HG03354 (cell line): Measurements from ENCODE around the gene ZNF543.
"Not testable (repeated sequence)": the region's sequence is repeated elsewhere in the genome, so short reads cannot be mapped to it uniquely, and the experiment has no call there.

ENCODE experiments used
- ATAC-seq: cut with Tn5 transposase; IDR thresholded peaks from one replicate; pipeline ENCODE4 v1.9.1; 2021; ENCODE audit warnings: mild to moderate bottlenecking; ENCODE audit not compliant: unreplicated experiment, poor library complexity, severe bottlenecking

The ZNF543 gene

DNA sequence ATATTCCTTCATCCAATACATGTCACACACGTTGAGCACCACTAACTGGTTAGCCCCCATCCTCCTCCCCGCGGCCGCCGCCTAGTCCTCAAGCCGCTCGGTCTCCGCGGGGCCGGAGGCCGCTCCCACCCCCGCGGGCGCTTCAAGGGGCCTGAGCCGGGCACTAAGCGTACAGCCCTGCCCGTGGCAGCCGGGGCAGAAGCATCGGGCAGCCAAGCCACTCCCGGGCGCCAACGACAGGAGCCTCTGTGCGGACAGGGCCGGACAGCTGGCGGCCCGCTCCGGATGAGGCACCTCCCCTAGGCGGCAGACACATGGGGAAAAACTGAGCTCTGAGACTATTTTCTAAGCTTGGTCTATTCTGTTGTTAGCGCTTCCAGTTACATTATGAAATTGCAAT is 2.8 kb upstream of the ZNF543 start:
- ATAC-seq = no peak

DNA sequence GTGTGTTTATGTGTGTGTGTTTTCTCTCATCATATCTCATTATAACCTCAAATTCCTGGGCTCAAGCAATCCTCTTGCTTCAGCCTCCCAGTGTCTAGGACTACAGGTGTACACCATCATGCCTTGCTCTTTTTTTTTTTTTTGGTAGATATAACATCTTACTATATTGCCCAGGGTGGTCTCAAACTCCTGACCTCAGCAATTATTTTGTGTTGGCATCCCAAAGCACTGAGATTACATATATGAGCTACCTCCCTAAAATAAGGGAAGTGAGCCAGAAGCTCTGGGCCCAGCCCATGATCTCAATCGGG is 448 bp upstream of the ZNF543 start:
- no peak for ATAC-seq

DNA sequence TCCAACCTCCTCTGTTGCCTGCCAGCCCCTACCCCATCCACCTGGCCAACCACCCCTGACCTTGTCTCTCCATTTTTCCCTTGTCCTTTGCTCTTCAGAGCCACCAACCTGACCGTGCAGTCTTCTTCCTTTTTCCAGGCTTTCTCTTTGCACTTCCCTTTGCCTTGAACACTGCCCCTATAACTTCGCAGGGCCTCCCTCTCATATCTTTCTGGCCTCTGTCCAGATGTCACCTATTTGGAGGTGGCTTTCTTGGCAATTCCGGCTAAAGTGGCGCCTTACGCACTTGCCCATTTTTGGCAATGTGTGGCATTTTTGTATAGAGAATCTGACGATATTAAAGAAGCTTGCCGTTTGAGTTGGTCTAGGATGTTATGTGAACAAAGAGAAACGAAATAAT is 844 bp downstream of the ZNF543 start:
- no peak for ATAC-seq

DNA sequence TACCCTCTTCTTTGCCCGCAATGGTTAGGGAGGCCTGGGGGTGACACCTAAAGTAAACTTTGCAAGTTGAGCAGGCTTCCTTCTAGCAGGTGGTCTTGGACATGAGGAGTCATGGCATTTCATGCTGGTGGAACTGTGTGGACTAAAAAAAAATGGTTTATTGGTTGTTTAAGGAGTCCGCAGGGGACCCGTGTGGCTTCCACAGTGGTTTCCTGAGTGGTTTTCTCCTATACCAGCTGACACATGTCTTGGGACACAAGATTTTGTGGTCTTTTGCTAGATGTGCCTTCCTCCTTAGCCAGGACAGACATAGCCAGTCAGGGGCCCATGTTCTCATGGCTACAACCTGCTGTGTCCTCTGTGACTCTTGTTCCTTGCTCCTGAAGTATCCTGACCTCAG is 1.5 kb downstream of the ZNF543 start:
- ATAC-seq = no peak

DNA sequence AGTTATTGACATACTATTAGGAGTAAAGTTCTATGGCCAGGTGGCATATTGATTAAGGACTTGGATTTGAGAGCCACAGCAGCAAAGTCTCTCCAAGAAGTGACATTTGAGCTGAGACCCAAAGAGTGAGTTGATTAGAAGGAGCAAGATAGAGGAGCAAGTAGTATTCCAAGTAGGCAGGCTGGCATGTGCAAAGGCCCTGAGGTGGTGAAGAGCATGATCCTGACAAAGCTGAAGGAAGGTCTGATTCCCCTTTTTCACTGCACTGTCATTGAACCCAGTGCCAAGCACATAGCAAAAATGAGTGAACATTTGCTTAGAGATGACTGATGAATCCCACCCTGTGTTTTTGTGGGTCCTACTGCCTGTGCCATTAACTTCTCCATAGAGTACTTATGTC is 4.7 kb downstream of the ZNF543 start:
- no peak for ATAC-seq

DNA sequence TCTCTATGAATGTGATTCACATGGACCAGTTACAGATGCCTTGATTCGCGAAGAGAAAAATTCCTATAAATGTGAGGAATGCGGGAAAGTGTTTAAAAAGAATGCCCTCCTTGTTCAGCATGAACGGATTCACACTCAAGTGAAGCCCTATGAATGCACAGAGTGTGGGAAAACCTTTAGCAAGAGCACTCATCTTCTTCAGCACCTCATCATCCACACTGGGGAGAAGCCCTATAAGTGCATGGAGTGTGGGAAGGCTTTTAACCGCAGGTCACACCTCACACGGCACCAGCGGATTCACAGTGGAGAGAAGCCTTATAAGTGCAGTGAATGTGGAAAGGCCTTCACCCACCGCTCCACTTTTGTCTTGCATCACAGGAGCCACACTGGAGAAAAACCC is 7.7 kb downstream of the ZNF543 start:
- no peak for ATAC-seq

DNA sequence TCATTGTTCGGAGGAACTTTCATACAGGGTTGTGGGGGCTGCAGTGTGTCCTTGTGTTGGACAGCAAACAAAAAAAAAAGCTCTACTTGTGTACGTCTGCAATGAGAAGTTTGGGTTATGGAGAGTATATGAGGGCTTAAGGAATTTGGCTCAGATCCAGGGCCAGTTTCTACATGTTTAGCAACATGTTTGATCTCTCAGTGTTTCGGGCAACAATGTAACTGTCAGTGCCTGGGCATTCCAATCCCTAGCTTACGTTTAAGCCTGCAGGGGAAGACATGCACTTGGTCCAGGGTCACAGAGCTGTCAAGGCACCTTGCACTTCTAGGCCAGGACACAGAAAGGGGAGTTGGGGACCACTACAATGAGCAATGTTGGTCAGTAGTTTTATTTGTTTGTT is 13.9 kb downstream of the ZNF543 start:
- ATAC-seq = no peak

DNA sequence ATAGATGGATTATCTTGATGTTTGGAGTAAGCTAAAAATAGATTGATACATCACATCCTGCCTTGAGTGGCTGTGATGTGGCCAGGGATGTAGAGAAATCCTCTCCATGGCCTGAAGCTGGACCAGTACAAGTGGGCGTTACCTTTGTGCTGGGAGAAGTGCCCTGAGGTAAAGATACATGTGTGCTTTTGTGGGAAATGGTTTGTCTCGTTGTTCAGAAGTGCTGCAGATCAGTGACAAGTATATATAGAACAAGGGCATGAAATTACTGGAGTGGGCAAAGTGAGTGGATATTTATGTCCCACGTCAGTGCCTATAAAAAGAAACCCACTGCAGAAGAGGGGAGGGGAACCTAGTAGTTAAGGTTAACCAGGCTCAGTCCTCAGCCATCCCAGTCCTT is 18.6 kb downstream of the ZNF543 start:
- no peak for ATAC-seq

DNA sequence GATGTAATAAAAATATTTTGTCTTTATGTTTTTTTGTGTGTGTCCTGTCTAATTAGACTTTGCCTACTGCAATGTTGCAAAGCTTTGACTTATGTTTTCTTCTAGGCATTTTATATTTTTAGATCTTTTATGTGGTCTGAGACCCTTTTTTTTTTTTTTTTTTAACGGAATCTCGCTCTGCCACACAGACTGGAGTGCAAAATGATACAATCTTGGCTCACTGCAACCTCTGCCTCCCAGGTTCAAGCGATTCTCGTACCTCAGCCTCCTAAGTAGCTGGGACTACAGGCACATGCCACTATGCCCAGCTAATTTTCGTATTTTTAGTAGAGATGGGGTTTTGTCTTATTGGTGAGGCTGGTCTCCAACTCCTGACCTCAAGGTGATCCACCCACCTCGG is 22.3 kb downstream of the ZNF543 start:
- no peak for ATAC-seq

DNA sequence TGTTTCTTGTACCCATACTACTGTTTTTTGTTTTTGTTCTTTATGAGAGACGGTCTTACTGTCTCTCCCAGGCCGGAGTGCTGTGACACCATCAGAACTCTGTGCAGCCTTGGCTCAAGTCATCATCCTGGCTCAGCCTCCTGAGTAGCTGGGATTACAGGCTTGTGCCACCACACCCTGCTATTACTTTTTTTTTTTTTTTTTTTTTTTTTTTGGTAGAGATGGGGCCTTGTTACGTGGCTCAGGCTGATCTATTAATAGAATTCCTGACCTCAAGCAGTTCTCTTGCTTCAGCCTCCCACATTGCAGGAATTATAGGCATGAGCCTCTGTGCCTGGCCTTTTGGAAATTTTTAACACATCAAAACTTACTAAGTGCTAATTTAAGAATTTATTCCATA is 27.9 kb downstream of the ZNF543 start:
- ATAC-seq = no peak

DNA sequence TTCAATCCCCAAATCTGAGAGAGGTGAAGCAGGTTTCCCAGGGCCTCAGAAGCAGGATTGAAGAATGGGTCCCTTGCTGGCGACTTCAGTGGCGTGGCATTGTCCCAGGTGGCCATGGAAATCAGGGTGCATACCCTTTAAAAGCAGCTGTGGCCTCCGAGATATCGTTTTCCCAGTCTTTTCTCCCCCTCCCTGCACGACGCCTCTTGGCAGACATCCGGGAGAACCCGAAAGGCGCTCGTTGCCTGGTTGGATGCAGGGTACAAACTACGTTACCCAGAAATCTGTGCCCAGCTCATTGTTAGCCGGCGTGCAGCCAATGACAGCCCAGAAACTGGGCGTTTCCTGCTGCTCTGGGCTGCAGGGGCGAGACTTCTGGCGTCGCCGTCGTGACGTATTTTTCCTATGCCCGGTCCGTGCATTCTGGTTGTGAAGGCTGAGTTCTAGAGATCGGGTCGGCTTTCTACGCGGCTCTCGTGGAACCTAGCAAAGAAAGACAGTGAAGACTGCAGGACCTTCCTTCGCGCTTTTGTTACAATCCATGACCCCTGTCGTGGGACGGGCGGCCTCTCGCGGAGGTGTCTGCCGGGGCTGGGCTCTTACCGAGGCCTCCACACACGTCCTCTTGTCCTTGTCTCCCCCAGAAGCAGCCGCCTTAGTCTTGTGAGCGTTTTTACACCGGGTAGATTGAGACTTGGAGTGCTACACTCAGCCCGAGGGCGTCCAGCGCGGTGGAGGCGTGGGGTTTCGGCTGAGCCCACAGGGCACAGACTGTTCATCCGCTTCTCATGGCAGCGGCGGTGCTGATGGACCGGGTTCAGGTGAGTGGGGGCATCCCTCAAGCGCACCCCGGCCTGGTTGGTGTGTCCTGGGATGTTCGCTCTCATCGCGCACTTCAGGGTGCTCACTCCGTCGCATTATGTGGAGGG is 30.9 kb downstream of the ZNF543 start, which contains the start of gene ZNF304:
TSS of gene ZNF304 (plus strand) at position 395 of the 929 bp plus-strand sequence. CDS start at position 789, 394 bp downstream.
- ATAC-seq = peak; percentile 99

DNA sequence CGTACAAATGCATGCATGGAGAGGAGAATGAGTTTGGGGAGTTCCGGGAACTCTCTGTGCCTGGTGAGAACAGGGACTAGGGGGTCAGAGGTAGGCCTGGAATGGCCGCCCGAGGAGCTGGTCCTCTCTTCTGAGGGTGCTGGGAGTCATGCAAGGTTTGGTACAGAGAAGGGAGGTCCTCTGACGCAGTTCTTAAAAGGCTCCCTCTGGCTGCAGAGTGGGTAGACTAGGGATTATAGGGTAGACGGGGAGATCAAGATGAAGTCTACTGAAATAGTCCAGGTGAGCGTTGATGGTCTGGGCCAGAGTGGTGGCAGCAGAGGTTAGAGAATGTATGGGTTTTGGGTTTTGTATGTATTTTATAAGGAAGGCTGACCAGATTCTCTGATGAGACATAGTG is 31.6 kb downstream of the ZNF543 start:
- ATAC-seq = no peak

DNA sequence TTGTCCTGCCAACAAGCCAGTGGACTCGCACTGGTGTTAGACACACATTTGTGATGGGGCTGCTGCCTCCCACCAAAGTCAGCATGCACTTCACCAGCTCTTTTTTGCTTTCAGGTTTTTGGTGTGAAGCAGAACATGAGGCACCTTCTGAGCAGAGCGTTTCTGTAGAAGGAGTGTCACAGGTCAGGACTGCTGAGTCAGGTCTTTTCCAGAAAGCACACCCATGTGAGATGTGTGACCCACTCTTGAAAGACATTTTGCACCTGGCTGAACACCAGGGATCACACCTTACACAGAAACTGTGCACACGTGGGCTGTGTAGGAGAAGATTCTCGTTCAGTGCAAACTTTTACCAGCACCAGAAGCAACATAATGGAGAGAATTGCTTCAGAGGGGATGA is 35.6 kb downstream of the ZNF543 start:
- ATAC-seq = no peak

DNA sequence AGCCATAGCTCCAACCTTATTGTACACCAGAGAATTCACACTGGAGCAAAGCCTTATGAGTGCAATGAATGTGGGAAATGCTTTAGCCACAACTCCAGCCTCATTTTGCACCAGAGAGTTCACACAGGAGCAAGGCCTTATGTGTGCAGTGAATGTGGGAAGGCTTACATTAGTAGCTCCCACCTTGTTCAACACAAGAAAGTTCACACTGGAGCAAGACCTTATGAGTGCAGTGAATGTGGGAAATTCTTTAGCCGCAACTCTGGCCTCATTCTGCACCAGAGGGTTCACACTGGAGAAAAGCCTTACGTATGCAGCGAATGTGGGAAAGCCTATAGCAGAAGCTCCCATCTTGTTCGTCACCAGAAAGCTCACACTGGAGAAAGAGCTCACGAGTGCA is 37.1 kb downstream of the ZNF543 start:
- no peak for ATAC-seq

DNA sequence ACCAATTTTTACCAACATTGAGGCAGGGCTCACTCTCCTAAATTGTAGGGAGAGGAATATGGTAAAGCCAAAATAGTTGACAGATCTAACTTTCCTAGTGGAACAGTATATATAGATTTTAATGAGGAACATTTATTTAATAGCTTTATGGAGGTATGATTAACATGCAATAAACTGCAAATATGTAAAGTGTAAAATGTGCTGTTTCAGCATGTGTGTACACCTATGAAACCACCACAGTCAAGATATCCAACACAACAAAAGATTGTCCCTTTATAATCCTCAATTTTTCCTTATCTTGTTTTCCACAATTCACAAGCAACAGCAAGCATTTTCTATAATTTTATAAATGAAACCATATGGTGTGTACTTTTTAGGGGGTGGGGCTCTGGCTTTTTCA is 39.0 kb downstream of the ZNF543 start:
- no peak for ATAC-seq

DNA sequence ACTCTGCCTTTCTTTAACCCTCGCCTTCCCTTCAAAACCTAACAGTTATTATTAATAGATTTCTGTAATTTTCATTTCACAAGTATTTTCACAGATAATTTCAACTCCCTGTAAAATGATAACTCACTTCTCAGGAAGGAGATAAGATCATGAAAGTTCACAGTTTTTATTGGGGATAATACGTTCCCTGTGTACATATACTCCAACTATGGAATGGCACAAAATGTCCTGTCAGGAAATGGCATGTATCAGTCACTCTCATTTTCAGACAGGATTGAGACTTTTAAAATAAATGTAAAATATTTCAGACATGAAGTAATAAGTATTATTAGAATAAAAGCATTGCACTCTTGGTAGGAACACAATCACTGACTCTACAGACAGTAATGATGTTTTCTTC is 42.1 kb downstream of the ZNF543 start:
- ATAC-seq = no peak

DNA sequence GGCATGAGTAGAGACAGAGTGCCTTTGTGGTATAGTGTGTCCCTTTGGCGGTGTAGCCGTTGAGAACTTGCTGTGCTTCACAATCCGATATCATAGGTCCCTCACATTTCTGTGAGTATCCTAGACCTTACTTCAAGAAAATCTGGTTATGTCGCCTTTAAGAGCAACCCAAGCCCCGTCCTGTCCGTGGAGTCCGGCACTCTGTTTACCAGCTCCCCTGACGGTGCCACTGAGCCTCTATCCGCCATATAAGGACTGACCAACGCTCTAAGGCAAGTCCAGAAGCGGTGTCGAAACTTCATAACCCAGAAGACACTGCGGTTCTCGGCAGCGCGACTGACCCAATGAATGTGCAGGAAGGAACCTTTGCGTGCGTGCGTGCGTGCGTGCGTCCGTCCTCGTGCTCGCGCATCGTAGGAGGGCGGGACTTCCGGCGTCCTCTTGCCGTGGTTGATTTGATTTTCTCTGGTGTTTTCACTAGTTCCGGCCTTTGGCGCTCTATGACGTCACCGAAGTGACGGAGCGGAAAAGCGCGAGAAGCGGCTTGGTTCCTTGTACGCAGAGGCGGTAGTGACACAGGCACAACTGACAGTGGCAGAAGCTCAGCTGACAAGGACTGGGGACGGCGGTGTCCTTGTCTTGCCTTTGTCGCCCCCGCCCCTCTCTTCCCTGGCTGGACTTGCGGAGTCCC is 42.9 kb downstream of the ZNF543 start, which contains the start of the genes TRAPPC2B and ZNF547:
TSS of gene TRAPPC2B (plus strand) at position 555 of the 691 bp plus-strand sequence. CDS start 1,283 bp downstream, outside the sequence.
TSS of gene ZNF547 (plus strand) at position 555 of the 691 bp plus-strand sequence. CDS start 5,005 bp downstream, outside the sequence.
- peak; percentile 97 for ATAC-seq

DNA sequence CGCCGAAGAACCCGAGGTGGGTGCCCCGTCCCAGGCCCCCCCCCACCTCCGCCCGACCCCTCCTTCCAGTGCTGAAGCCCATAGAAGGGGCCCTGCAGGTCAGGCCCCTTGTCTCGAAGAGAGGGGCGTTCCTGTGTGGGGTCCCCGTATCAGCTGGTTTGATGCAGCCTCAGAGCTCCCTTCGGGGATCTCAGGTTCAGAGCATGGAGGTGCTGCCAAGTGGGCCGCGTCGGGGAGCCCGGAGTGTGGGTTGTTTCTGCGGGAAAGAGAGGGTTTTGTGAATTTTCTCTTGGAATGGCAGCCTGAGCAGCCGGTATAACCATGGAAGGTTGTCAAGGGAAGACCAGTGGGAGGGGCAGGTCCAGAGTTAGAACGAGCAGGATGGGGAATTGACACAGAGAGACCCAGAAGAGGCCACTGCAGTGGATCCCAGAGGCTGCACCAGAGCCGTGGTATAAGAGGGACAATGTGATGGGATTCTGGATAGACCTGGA is 43.5 kb downstream of the ZNF543 start:
- ATAC-seq = no peak

DNA sequence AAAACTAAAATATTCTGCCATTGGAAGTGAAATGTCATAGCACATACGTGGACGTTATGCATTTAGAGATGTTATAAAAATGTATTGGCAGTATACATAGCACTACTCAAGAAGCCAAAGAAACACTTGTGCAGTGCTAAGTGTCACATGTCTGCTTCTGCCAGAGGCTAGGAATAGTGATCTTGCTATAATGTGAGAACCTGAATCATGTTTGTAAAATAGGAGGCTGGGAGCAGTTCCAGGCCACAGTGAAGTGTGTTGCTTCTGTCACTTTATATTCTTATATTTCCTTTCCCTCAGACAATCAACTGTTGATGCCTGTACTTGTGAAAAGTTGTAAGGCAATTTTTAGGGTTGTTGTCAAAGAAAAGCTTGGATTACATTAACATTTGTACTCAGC is 46.5 kb downstream of the ZNF543 start:
- ATAC-seq = no peak

DNA sequence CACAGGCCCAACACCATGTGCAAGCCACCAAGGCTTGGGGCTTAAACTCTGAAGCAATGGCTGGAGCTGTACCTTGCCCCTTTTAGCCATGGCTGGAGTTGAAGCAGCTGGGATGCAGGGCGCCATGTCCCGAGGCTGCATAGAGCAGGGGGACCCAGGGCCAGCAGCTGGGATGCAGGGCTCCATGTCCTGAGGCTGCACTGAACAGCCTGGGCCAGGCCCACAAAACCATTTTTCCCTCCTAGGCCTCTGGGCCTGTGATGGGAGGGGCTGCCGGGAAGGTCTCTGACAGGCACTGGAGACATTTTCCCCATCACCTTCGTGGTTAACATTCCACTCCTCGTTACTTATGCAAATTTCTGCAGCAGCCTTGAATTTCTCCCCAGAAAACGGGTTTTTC is 53.9 kb downstream of the ZNF543 start:
- no peak for ATAC-seq

DNA sequence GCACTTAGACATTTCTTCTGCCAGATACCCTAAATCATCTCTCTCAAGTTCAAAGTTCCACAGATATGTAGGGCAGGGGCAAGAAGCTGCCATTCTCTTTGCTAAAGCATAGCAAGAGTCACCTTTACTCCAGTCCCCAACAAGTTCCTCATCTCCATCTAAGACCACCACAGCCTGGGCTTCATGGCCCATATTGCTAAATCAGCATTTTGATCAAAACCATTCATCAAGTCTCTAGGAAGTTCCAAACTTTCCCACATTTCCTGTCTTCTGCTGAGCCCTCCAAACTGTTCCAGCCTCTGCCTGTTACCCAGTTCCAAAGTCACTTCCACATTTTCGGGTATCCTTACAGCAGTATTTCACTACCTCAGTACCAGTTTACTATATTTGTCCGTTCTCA is 54.4 kb downstream of the ZNF543 start:
- ATAC-seq = not testable (repeated sequence)
